ENCODE data around the gene PANX3. TPM values are rescaled to one million over a fixed set of nuclear protein-coding genes. Genes with fewer than 3 reads are reported as not detected.

Gene PANX3
- total and polyA plus RNA-seq, 2 of the 13 experiments (the other 11 are each of a cell fraction or from before 2014, with no cell fraction given), result not detected

DNA sequence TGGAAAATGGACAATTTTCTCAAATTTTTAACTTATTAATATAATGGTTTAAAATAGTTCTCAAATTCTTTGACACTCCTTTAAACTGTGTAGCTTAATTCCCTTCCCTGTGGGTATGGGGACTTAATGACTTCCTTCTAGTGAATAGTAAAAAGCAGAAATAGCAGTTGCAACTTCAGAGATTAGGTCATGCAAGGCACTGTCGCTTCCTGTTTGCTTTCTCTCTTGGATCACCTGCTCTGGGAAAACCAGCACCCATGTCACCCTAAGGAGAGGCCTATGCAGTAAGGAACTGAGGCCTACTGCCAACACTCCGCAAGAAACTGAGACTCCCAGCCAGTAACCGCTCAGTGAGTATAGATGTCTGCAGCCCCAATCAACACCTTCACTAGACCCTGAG, 5.5 kb upstream of the PANX3 start:
- intact Hi-C loops (cut with micrococcal nuclease; ENCODE audit: unreplicated experiment) (no loop called here), in situ Hi-C loops (cut with HindIII; ENCODE audit: extremely low pct_ligation_motif_present, low pct_unique_long_range_greater_than_20kb) (no loop called here)
- ATAC-seq, result no peak
- DNase-seq (ENCODE audit: low spot score), result no peak
- no peaks in the 10 kb centered on the region for H3K4me1 ChIP-seq (ENCODE audit: insufficient read depth, low read length)
- no peak overlapping the region for H3K27ac ChIP-seq (ENCODE audit: extremely low read length, insufficient read depth, low read length)
- CTCF ChIA-PET (ENCODE audit: low intra/inter-chr PET ratio, low total read pairs), result no interaction called here
- H2AFZ ChIP-seq (ENCODE audit: low read length), result no peak overlapping the region
- H3K27me3 ChIP-seq (ENCODE audit: control insufficient read depth in 1 of 2, insufficient read depth in 2 of 2, low read length in 2 of 2), result no peaks in the 10 kb centered on the region; a peak in 1 of 5 replicates
- no peak for FAIRE-seq
- TF ChIP-seq ZNF550 (CRISPR knock-in tag; IDR thresholded peaks at IDR 0.05; ENCODE audit: borderline replicate concordance) (no peak), ZNF569 (CRISPR knock-in tag; IDR thresholded peaks at IDR 0.05; ENCODE audit: borderline replicate concordance) (no peak), PRDM4 (CRISPR knock-in tag; IDR thresholded peaks at IDR 0.05; ENCODE audit: borderline replicate concordance) (no peak), SP1 (IDR thresholded peaks at IDR 0.05) (no peak), SP1 (CRISPR knock-in tag; IDR thresholded peaks at IDR 0.05) (no peak), ZNF513 (CRISPR knock-in tag; conservative IDR thresholded peaks at IDR 0.05) (no peak), ZSCAN12 (CRISPR knock-in tag; IDR thresholded peaks at IDR 0.05) (no peak), POLR2AphosphoS2 (IDR thresholded peaks at IDR 0.05; ENCODE audit: low read depth, low read length) (no peak), GTF3A (CRISPR knock-in tag; conservative IDR thresholded peaks at IDR 0.05) (no peak)
- TF ChIP-seq, protein P1, sequence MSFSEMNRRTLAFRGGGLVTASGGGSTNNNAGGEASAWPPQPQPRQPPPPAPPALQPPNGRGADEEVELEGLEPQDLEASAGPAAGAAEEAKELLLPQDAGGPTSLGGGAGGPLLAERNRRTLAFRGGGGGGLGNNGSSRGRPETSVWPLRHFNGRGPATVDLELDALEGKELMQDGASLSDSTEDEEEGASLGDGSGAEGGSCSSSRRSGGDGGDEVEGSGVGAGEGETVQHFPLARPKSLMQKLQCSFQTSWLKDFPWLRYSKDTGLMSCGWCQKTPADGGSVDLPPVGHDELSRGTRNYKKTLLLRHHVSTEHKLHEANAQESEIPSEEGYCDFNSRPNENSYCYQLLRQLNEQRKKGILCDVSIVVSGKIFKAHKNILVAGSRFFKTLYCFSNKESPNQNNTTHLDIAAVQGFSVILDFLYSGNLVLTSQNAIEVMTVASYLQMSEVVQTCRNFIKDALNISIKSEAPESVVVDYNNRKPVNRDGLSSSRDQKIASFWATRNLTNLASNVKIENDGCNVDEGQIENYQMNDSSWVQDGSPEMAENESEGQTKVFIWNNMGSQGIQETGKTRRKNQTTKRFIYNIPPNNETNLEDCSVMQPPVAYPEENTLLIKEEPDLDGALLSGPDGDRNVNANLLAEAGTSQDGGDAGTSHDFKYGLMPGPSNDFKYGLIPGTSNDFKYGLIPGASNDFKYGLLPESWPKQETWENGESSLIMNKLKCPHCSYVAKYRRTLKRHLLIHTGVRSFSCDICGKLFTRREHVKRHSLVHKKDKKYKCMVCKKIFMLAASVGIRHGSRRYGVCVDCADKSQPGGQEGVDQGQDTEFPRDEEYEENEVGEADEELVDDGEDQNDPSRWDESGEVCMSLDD (CRISPR knock-in tag; IDR thresholded peaks at IDR 0.05; ENCODE audit: borderline replicate concordance), result no peak
- POLR2A ChIA-PET, result no interaction called here
- no peaks in the 10 kb centered on the region for H3K79me2 ChIP-seq (ENCODE audit: insufficient read depth, low read length)
- H4K20me1 ChIP-seq (ENCODE audit: insufficient read depth, low read length), result no peaks in the 10 kb centered on the region
- WGBS (ENCODE audit: low lambda C conversion rate), result 51% methylated on average over 3 of the region's 3 CpGs
- H3K4me2 ChIP-seq (ENCODE audit: low read depth, low read length), result no peak overlapping the region
- BruUV-seq (replicated peaks), result no TSS peak
- H3K9me3 ChIP-seq (ENCODE audit: low read length), result no peaks in the 10 kb centered on the region
- no peak overlapping the region for H3K9ac ChIP-seq (ENCODE audit: insufficient read depth, low read depth, low read length)
- H3K36me3 ChIP-seq (replicated peaks in 1 of 2; ENCODE audit: control insufficient read depth in 1 of 2, insufficient read depth in 2 of 2, low read length in 2 of 2), result no peaks in the 10 kb centered on the region
- H3K4me3 ChIP-seq (replicated peaks in 1 of 3; ENCODE audit: insufficient read depth in 1 of 3, low read depth in 2 of 3, low read length in 3 of 3), result no peak overlapping the region
